Activated T-cell treated with anti-CD3 and anti-CD28 coated beads for 24 hours (primary cell): ENCODE measurements around the gene ITFG2.

Experiments
- DNase-seq: peaks from one replicate; pipeline ENCODE4 v3.0.0-alpha.2; 2020; ENCODE audit warnings: low read depth

The ITFG2 gene

DNA sequence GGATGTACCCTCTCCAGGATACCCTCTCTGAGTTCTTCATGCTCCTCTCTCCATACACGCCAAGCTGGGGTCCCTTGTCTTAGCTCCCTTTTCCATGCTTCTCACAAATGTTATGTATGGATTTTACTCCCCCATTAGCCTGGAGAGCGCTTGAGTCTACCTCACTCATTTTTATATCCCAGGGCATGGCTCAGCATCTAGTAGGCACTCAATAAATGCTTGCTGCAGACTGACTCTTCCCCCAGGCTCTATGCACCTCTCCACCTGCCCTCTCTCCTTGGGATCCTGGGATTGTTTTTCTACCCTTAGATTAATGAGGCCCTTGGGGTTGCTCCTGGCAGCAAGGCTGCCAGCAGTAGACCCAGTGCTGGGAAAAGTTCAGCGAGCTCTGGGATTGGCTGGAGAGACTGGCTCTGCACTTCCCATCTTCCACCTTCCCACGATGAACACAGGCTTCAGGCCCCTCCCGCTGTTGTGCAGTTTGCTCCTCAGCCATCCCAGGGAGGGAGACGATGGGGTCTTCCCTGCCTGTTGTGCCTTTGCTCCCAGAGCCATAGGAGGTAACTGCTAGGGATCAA lies 20.2 kb downstream of the ITFG2 start:
- DNase-seq = no peak

GRCh38 chr12:2833327-2833726 lies 20.9 kb downstream of the ITFG2 start:
- no peak for DNase-seq

DNA sequence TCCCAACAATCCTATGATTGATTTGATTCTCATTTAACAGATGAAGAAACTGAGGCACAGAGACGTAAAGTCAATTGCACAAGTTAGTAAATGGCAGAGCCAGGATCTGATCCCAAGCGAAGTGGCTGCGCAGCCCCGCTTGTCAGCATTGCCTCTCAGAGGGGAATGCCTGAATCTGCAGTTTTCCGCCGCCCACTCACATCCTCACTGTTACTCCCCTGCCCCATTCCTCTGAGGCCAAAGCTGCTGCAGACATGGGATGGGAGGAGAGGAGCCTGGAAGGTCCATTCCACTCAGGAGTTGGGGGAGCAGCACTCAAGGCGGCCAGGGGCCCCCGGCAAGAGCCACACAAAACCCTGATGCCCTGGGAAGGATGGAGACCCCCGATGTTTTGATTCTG lies 21.3 kb downstream of the ITFG2 start:
- DNase-seq = no peak

GRCh38 chr12:2834581-2835491 lies 22.4 kb downstream of the ITFG2 start, which contains the start of gene NRIP2:
Gene NRIP2, minus strand, starts transcription at chr12:2835035. Its CDS starts 52 bp downstream, at chr12:2834983.
- DNase-seq = no peak

DNA sequence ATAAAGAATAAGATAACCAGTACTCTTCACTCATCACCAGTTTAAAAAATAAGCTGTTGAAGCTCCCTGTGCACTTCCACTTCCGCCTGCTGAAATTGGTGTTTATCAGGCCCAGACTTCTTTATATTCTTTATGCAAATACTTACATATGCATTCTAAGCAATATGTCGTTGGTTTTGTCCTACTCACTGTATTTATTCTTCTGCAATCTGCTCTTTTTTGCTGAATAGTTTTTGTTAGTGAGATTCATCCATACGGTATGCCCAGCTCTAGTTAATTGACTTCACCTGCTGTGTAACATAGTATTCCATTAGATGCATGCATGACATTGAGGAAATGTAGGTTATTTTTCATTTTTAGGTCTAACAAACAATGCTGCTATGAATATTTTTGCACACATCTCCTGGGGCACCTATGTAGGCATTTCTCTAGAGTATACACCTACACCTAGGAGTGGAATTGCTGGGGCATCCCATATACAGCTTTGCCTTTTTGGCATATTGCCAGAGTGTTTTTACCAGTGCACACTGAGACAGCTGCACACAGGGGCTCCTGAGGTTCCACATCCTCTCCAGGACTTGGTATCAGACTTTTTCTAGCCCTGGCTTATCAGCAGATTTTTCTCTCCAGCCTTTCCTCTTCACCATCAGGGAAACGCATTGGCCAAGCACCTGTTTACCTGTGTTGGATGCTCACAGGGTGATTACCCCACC lies 23.4 kb downstream of the ITFG2 start:
- DNase-seq = no peak

- DNase-seq = no peak
Observed at GRCh38 chr12:2836574-2836973, 24.1 kb downstream of the ITFG2 start.

GRCh38 chr12:2841056-2841650 lies 28.7 kb downstream of the ITFG2 start:
- DNase-seq = no peak

DNA sequence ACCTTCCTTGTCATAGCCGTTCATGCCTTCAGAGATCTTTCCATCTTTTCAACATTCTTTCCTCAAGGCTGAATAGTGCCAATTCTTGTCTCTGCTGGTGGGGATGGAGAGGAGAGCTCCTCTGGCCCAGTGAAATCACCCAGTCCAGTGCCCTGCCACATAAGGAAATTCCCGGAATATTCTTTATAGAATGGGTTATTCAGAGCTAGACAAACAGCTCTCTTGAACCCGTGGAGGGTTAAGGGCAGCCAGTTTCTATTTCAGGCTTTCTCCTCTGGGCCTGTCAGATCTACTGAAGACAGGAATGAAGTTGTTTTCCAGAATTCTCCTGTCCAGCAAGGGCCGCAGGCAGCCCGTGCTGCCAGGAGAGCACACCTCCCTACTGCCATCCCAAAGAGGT lies 30.5 kb downstream of the ITFG2 start:
- DNase-seq = no peak

GRCh38 chr12:2844786-2845185 lies 32.3 kb downstream of the ITFG2 start:
- DNase-seq = no peak

DNA sequence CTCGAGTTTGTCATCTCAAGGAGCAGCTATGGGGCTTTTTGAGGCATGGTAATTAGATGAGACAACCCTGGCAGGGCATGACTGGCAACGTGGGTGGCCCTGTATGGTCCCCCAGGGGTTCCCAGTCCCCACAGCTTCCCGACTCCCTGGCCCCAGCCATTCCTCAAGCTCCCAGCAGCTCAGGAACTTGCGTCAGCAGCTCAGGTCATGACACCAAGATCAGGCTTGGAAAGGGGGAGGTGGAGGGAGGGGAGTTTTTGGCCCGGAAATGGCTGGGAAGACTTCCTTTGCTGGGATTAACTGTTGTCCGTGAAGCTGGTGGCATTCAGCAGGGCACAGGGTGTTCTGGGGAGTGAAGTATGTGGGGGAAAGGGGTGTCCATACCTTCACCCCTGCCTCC lies 32.8 kb downstream of the ITFG2 start:
- DNase-seq = no peak

DNA sequence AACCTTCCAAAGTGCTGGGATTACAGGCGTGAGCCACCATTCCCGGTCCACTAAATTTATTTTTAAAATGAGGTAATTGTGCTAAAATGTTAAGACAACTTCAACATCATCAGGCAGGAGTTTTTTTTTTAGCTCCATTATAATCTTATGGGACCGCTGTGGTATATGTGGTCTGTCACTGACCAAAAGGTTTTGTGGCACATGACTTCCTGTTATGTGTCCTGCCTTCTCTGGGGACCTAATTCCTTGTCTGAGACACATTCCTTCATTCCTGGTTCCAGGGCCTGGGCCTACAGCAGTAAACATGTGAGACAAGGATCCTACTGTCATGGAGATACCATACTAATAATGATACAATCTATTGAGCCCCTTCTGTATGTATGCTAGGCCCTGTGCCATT lies 39.5 kb downstream of the ITFG2 start:
- DNase-seq = no peak

- DNase-seq = peak; percentile 37
Observed at GRCh38 chr12:2853626-2854025, 41.2 kb downstream of the ITFG2 start.

DNA sequence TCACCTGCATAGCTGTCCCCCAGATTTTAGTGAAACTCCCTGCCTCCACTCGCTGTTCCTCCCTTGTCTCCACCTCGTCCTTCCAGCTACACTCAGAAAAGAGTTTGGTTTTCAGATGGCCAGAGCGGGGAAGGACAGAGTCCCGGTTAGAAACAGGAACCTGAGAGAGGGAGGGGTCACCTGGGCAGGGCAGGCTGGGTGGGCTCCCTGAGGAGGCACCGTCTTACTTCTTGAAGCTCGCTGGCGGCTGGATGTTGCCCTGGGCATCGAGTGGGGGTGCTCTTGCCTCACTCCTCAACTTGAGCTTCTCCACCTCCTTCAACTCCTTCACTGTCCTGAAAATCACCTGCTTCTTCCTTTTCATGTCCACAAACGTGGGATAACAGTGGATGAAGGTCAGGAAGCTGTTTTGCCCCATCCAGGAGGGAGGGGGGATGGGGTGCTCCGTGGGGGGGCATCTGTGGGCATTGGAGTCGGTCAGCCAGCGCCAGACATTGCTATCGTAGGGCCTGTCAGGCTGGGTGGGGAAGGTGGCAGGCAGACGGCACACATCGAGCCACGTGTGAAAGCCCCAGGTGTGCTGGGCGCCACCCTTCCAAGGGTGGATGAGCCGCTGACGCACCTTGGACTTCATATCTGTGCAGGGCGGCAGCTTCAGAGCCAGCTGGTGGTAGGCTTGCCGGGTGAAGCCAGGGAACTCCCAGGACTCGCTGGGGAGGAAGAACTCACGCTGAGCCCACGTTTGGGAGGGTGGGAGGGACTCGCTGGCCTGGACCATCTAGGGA lies 42.4 kb downstream of the ITFG2 start:
- no peak for DNase-seq

GRCh38 chr12:2855546-2855945 lies 43.1 kb downstream of the ITFG2 start:
- DNase-seq = no peak

- DNase-seq = no peak
Observed at GRCh38 chr12:2856051-2856450, 43.6 kb downstream of the ITFG2 start.

DNA sequence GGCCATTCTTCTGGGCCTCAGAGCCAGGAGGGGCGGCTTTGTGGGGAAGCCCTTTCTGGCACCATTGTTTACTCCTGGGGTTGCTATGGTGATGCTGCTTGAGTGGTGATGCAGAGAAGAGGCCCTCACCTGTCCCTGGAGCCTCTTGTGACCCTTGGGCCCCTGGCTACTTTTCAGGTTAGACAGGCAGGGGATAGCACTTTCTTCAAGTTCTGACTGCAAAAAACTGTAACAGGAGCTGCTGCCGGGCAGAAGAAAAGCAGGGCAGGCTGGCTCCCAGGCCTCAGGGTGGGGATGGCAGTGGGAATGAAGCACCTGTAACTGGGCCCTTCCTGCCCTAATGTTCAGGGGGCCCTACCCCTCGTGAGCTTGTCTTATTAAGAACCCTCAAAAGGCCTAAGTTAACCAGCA lies 44.6 kb downstream of the ITFG2 start, which contains the start of gene TEX52:
TSS of gene TEX52 (minus strand) at position 19 of the 411 bp plus-strand sequence. CDS start at position 6, 13 bp downstream.
- DNase-seq = no peak

GRCh38 chr12:2857576-2857975 lies 45.1 kb downstream of the ITFG2 start:
- DNase-seq = no peak

- DNase-seq = no peak
Observed at GRCh38 chr12:2858334-2858733, 45.9 kb downstream of the ITFG2 start.

DNA sequence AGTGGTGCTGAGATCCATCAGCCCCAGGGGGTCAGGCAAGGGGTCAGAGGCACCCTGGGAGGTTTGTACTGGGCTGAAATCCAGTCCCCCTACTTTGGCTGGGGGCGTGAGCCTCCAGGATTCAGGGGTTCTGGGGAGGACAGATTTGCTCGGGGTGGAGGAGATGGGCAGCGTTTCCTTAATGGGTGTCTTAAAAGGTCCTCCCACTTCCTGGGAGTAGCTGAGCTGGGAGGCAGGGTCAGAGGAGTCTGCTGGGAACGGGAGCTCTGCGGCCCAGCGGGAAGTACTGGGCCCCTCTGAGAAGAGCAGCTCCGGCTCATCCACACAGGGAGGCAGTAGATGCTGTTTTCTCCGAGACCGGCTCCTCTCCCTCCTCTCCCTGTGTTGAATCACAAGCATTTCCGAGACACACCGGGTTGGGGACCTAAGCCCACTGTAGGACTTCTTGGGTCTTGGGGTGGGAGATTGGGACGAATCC lies 46.5 kb downstream of the ITFG2 start:
- no peak for DNase-seq

DNA sequence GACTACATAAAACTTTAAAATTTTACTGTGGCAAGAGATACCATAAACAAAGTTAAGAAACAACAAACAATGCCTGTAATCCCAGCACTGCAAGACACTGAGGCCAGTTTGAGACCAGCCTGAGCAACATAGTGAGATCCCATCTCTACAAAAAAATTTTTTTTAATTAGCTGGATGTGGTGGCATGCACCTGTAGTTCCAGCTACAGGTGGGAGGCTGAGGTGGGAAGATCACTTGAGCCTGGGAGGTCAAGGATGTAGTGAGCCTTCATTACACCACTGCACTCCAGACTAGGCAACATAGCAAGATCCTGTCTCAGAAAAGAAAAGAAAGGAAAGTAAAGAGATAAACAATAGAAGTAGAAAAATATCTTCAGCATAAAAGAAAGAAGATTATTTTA lies 47.7 kb downstream of the ITFG2 start:
- DNase-seq = no peak

- DNase-seq = no peak
Observed at GRCh38 chr12:2862876-2863275, 50.4 kb downstream of the ITFG2 start.
